H9 (cell line): ENCODE results near the gene TAPBPL. TPM values are rescaled to one million over a fixed set of nuclear protein-coding genes. Genes with fewer than 3 reads are reported as not detected.

Experiments used
- DNase-seq: peaks from one replicate; pipeline ENCODE4 v3.0.0-alpha.2; 2017
- H2AFZ ChIP-seq: one replicate; pipeline ENCODE4 v1.6.1; 2013; ENCODE audit warnings: mild to moderate bottlenecking, low read length, control low read depth, moderate library complexity
- H2AK5ac ChIP-seq: 2 replicates; pipeline ENCODE4 v1.6.1; 2013; ENCODE audit warnings: low read length, control low read depth, mixed read lengths; ENCODE audit not compliant: insufficient read length
- H2BK120ac ChIP-seq: one replicate; pipeline ENCODE4 v1.6.1; 2013; ENCODE audit warnings: low read depth, mild to moderate bottlenecking, low read length, control low read depth, inconsistent platforms; ENCODE audit not compliant: poor library complexity, severe bottlenecking
- H2BK12ac ChIP-seq: 2 replicates; pipeline ENCODE4 v1.6.1; 2013; ENCODE audit warnings: low read length, control low read depth, mixed read lengths, low read depth; ENCODE audit not compliant: insufficient read length
- H2BK15ac ChIP-seq: 2 replicates; pipeline ENCODE4 v1.6.1; 2013; ENCODE audit warnings: low read depth, low read length, control low read depth
- H2BK20ac ChIP-seq: one replicate; pipeline ENCODE4 v1.6.1; 2013; ENCODE audit warnings: low read depth, mild to moderate bottlenecking, low read length, control low read depth, inconsistent platforms; ENCODE audit not compliant: poor library complexity, severe bottlenecking
- H2BK5ac ChIP-seq: 2 replicates; pipeline ENCODE4 v1.6.1; 2013; ENCODE audit warnings: low read length, control low read depth, mixed read lengths; ENCODE audit not compliant: insufficient read length
- H3K14ac ChIP-seq: 2 replicates; pipeline ENCODE4 v1.6.1; 2013; ENCODE audit warnings: low read length, control low read depth; ENCODE audit not compliant: insufficient read depth
- H3K18ac ChIP-seq: 2 replicates; pipeline ENCODE4 v1.6.1; 2013; ENCODE audit warnings: low read depth, mild to moderate bottlenecking, mixed read lengths, low read length, control low read depth; ENCODE audit not compliant: insufficient read length
- H3K23ac ChIP-seq: 2 replicates; pipeline ENCODE4 v1.6.1; 2013; ENCODE audit warnings: low read length, control low read depth, mixed read lengths, low read depth; ENCODE audit not compliant: insufficient read length
- H3K23me2 ChIP-seq: 2 replicates; pipeline ENCODE4 v1.6.1; 2013; ENCODE audit warnings: low read depth, mild to moderate bottlenecking, mixed read lengths, low read length, control low read depth; ENCODE audit not compliant: insufficient read length, poor library complexity, severe bottlenecking
- H3K27ac ChIP-seq: 2 replicates; pipeline ENCODE4 v1.5.1; 2013; ENCODE audit warnings: low read length, control low read depth, mixed read lengths, low read depth; ENCODE audit not compliant: insufficient read length
- H3K27me3 ChIP-seq: 2 replicates; pipeline ENCODE4 v1.6.1; 2013; ENCODE audit warnings: low read length, control low read depth, inconsistent platforms; ENCODE audit not compliant: insufficient read depth
- H3K4ac ChIP-seq: 2 replicates; pipeline ENCODE4 v1.6.1; 2013; ENCODE audit warnings: low read depth, mild to moderate bottlenecking, control low read depth, inconsistent platforms, low read length, moderate library complexity
- H3K4me1 ChIP-seq: 2 replicates; pipeline ENCODE4 v1.6.1; 2013; ENCODE audit warnings: low read length, control low read depth, inconsistent platforms; ENCODE audit not compliant: insufficient read depth
- H3K4me2 ChIP-seq: 2 replicates; pipeline ENCODE4 v1.6.1; 2013; ENCODE audit warnings: low read length, control low read depth, mixed read lengths; ENCODE audit not compliant: insufficient read length, insufficient read depth
- H3K56ac ChIP-seq: 2 replicates; pipeline ENCODE4 v1.6.1; 2013; ENCODE audit warnings: low read depth, mild to moderate bottlenecking, mixed read lengths, low read length, control low read depth; ENCODE audit not compliant: insufficient read length
- H3K79me1 ChIP-seq: 2 replicates; pipeline ENCODE4 v1.6.1; 2013; ENCODE audit warnings: low read depth, mild to moderate bottlenecking, moderate library complexity, low read length, control low read depth, inconsistent platforms; ENCODE audit not compliant: insufficient read depth, poor library complexity, severe bottlenecking
- H3K79me2 ChIP-seq: 2 replicates; pipeline ENCODE4 v1.6.1; 2013; ENCODE audit warnings: low read length, control low read depth, inconsistent platforms; ENCODE audit not compliant: insufficient read depth
- H3K9ac ChIP-seq: 2 replicates; pipeline ENCODE4 v1.6.1; 2013; ENCODE audit warnings: low read length, control low read depth, mixed read lengths; ENCODE audit not compliant: insufficient read length; ENCODE audit errors: extremely low read depth
- H3K9me3 ChIP-seq: one replicate; pipeline ENCODE4 v1.6.1; 2013; ENCODE audit warnings: low read depth, low read length, inconsistent platforms; ENCODE audit not compliant: control insufficient read depth
- H3T11ph ChIP-seq: one replicate; pipeline ENCODE4 v1.6.1; 2013; ENCODE audit warnings: mild to moderate bottlenecking, low read length, control low read depth, inconsistent platforms
- H4K20me1 ChIP-seq: one replicate; pipeline ENCODE4 v1.6.1; 2013; ENCODE audit not compliant: control insufficient read depth, insufficient read length, insufficient read depth
- H4K5ac ChIP-seq: 2 replicates; pipeline ENCODE4 v1.6.1; 2013; ENCODE audit warnings: low read depth, mild to moderate bottlenecking, mixed read lengths, low read length, control low read depth; ENCODE audit not compliant: insufficient read length
- H4K8ac ChIP-seq: replicated peaks from 2 replicates; pipeline ENCODE4 v1.6.1; 2013; ENCODE audit warnings: low read length, control low read depth, mixed read lengths, low read depth; ENCODE audit not compliant: insufficient read length
- H4K91ac ChIP-seq: 2 replicates; pipeline ENCODE4 v1.6.1; 2013; ENCODE audit warnings: low read depth, mild to moderate bottlenecking, moderate library complexity, mixed read lengths, low read length, control low read depth; ENCODE audit not compliant: insufficient read length
- H3K27ac Mint-ChIP-seq, 3 experiments: 2 replicates in 2 of 3; 3 replicates in 1 of 3; pipeline ENCODE4 v1.8.0; 2020 to 2021; ENCODE audit warnings: mixed read lengths in 3 of 3, mild to moderate bottlenecking in 1 of 3, moderate library complexity in 1 of 3
- H3K27me3 Mint-ChIP-seq: 2 replicates; pipeline ENCODE4 v1.8.0; 2021; ENCODE audit warnings: low read depth, mild to moderate bottlenecking, moderate library complexity, mixed read lengths
- H3K36me3 Mint-ChIP-seq, 3 experiments: 2 replicates in 2 of 3; 3 replicates in 1 of 3; pipeline ENCODE4 v1.8.0; 2020 to 2021; ENCODE audit warnings: low read depth in 3 of 3, mixed read lengths in 3 of 3; ENCODE audit not compliant: insufficient read depth in 1 of 3
- H3K4me1 Mint-ChIP-seq, 2 experiments: 2 replicates each; pipeline ENCODE4 v1.8.0; 2020; ENCODE audit warnings: mixed read lengths in 2 of 2
- H3K4me3 Mint-ChIP-seq, 2 experiments: 2 replicates in 1 of 2; 3 replicates in 1 of 2; pipeline ENCODE4 v1.8.0; 2020 to 2021; ENCODE audit warnings: mild to moderate bottlenecking in 2 of 2, mixed read lengths in 2 of 2, moderate library complexity in 1 of 2
- H3K9me3 Mint-ChIP-seq, 2 experiments: 2 replicates in 1 of 2; 3 replicates in 1 of 2; pipeline ENCODE4 v1.8.0; 2020; ENCODE audit warnings: mild to moderate bottlenecking in 2 of 2, mixed read lengths in 2 of 2, moderate library complexity in 1 of 2
- WGBS: extraction: QIAGEN DNeasy Blood & Tissue Kit; methylation state at CpG from one replicate; pipeline ENCODE4 v1.1.7; 2013; ENCODE audit warnings: missing lambda C conversion rate, low lambda C conversion rate, mixed read lengths; ENCODE audit not compliant: insufficient read length; ENCODE audit errors: extremely low coverage; 5-methylcytosine and 5-hydroxymethylcytosine counted together
- total RNA-seq: library from RNA; stranded (reverse); gene quantifications from 2 replicates; pipeline ENCODE4 v1.2.1, GENCODE V29; 2021
- TF ChIP-seq, protein P1 (sequence below): fragments of 200-600 bp; sonication (generic); conservative IDR thresholded peaks from 3 replicates; pipeline ENCODE4 v1.8.0; 2021; ENCODE audit warnings: antibody characterized with exemption, mild to moderate bottlenecking

TAPBPL gene
- total RNA-seq, 1 experiment from 2014 or later: 1.4 TPM

DNA sequence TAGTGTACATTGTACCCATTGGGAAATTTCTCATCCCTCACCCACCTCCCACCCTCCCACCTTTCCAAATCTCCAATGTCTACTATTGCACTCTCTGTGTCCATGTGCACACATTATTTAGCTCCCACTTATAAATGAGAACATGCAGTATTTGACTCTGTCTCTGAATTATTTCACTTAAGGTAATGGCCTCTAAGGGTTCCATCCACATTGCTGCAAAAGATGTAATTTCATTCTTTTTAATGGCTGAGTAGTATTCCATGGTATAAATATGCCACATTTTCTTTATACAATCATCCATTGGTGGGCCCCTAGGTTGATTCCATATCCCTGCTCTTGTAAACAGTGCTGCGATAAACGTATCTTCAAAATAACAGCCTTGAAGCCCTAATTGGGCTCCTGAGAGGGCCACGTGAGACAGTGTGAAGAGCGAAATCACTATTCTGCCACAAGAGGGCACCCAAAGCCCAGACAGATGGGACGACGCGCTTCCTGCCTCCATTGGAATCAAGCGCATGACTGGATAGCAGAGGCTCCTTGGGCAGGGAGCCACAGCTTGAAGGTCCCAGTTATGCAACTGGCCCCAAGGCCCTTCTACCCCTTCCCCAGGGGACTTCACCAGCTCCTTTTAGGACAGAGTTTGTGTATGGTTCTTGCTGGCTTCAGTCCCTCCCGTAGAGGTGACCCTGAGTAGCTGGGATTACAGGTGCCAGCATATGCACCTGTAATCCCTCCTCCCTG, 28.4 kb upstream of the TAPBPL start:
- Histone ChIP-seq H3K79me1 (no peaks in the 10 kb centered on the region), H4K20me1 (no peaks in the 10 kb centered on the region), H3K56ac (no peak overlapping the region), H3K18ac (no peak overlapping the region), H4K8ac (no peak overlapping the region), H3K4me1 (no peaks in the 10 kb centered on the region), H3K79me2 (no peaks in the 10 kb centered on the region), H3K14ac (no peak overlapping the region), H3K4ac (no peak overlapping the region), H2AFZ (no peak overlapping the region), H3K23me2 (no peaks in the 10 kb centered on the region), H4K91ac (no peak overlapping the region), H2AK5ac (no peak overlapping the region), H3K27ac (no peak overlapping the region), H3K9me3 (no peaks in the 10 kb centered on the region), H2BK20ac (no peak overlapping the region), H2BK15ac (no peak overlapping the region), H3K4me2 (no peak overlapping the region), H3T11ph (no peak overlapping the region), H2BK12ac (no peak overlapping the region), H3K23ac (no peak overlapping the region), H2BK120ac (no peak overlapping the region), H3K9ac (no peak overlapping the region), H2BK5ac (no peak overlapping the region), H4K5ac (no peak overlapping the region), H3K27me3 (no peaks in the 10 kb centered on the region)
- peaks cover 6% of the 10 kb centered on the region for H3K27me3 Mint-ChIP-seq
- peak; percentile 91 for DNase-seq
- no peak overlapping the region for H3K27ac Mint-ChIP-seq
- no CpG with 5 or more reads among the region's 9 CpGs for WGBS
- no peaks in the 10 kb centered on the region for H3K36me3 Mint-ChIP-seq
- H3K4me1 Mint-ChIP-seq: peaks cover 5% of the 10 kb centered on the region in 2 experiments
- H3K4me3 Mint-ChIP-seq: no peak overlapping the region
- H3K9me3 Mint-ChIP-seq: no peaks in the 10 kb centered on the region
- TF ChIP-seq, protein P1, sequence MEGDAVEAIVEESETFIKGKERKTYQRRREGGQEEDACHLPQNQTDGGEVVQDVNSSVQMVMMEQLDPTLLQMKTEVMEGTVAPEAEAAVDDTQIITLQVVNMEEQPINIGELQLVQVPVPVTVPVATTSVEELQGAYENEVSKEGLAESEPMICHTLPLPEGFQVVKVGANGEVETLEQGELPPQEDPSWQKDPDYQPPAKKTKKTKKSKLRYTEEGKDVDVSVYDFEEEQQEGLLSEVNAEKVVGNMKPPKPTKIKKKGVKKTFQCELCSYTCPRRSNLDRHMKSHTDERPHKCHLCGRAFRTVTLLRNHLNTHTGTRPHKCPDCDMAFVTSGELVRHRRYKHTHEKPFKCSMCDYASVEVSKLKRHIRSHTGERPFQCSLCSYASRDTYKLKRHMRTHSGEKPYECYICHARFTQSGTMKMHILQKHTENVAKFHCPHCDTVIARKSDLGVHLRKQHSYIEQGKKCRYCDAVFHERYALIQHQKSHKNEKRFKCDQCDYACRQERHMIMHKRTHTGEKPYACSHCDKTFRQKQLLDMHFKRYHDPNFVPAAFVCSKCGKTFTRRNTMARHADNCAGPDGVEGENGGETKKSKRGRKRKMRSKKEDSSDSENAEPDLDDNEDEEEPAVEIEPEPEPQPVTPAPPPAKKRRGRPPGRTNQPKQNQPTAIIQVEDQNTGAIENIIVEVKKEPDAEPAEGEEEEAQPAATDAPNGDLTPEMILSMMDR: peak; percentile 95
